GM12891 (cell line): ENCODE measurements around the gene MEGF6.

ENCODE experiments used
- DNase-seq: peaks from one replicate; pipeline ENCODE4 v3.0.0; 2011; ENCODE audit warnings: low spot score; ENCODE audit not compliant: insufficient read length
- FAIRE-seq: peaks from 2 replicates; lab custom pipeline; 2011; peaks lifted over from hg19 to GRCh38; lab: Jason Lieb, UNC
- PAX5 ChIP-seq: IDR thresholded peaks from 2 replicates; pipeline ENCODE4 v1.6.1; 2011; ENCODE audit warnings: low read length, moderate library complexity, mild to moderate bottlenecking; ENCODE audit not compliant: insufficient read depth, severe bottlenecking
- POLR2A ChIP-seq: IDR thresholded peaks from 2 replicates; pipeline ENCODE4 v1.6.1; 2011; ENCODE audit warnings: low read depth, low read length, control low read depth
- POLR2AphosphoS5 ChIP-seq: IDR thresholded peaks from 2 replicates; pipeline ENCODE4 v1.6.1; 2011; ENCODE audit warnings: low read depth, low read length, control low read depth
- POU2F2 ChIP-seq: IDR thresholded peaks from 2 replicates; pipeline ENCODE4 v1.6.1; 2011; ENCODE audit warnings: low read depth, mild to moderate bottlenecking, control low read depth, low read length, moderate library complexity
- SPI1 ChIP-seq: IDR thresholded peaks from 2 replicates; pipeline ENCODE4 v1.6.1; 2011; ENCODE audit warnings: low read depth, low read length, control low read depth
- TAF1 ChIP-seq: IDR thresholded peaks from 2 replicates; pipeline ENCODE4 v1.6.1; 2011; ENCODE audit warnings: low read depth, low read length, control low read depth

MEGF6 gene

GRCh38 chr1:3598051-3598491 lies 13.2 kb downstream of the MEGF6 start:
- DNase-seq: no peak
- no peak for FAIRE-seq
- TF ChIP-seq POLR2AphosphoS5 (no peak), SPI1 (no peak), POU2F2 (no peak), TAF1 (no peak), PAX5 (no peak), POLR2A (no peak)

DNA sequence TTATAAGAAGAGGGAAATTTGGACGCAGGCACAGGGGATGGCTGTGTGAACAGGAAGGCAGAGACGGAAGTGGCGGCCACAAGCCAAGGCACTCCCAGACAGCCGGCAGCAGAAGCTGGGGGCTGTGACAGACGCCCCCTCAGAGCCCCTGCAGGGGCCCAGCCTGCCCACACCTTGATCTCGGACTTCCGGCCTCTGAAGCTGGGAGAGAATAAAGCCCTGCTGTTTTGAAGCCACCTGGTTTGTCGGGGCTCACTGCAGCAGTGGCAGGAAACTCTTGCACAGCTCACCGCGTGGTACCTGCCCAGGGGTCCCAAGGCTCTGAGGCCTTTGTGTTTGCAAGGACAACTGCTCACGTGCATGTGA lies 13.7 kb downstream of the MEGF6 start:
- DNase-seq (no peak), FAIRE-seq (no peak)
- TF ChIP-seq PAX5 (no peak), POLR2AphosphoS5 (no peak), TAF1 (no peak), SPI1 (no peak), POU2F2 (no peak), POLR2A (no peak)

DNA sequence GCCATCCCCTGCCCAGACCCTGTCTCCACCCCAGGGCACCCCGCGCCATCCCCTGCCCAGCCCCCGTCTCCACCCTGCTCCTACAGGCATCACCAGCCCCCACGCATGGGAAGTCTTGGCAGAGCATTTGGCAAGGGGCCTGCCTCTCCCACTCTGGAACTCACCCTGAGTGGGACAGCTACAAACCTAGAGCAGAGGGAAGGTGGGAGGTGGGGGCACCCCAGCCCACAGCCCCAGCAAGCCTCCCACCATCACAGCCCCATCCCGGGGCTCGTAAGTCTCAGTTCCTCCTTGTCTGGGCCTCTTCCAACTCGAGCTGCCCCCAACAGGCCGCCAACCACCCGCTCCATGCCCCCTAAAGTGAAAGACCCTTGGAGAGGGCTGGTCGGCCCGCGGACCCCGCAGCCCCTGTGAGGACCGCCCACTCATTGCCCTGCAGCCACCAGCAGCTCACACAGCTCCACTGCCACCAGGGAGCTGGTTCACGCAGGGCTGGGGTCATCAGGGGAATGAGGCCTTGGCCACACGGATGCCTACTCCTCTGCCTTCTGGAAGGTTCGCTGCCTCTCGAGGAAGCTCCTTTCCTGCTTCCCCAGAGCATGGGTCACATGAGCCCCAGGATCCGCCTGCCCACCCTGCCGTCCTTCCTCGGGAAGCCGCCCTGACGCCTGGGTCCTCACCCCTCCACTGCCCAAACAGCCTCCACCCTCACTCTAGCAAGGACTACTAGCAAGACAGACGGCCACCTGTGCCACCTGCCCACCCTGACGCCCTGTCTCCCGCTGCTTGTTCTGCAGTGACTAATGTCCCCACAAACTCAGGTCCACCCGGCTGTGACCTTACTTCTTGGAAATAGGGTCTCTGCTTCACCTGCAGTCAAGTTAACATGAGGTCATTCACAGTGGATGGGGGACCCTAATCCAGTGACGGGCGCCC lies 14.4 kb downstream of the MEGF6 start:
- FAIRE-seq (no peak), DNase-seq (no peak)
- TF ChIP-seq POLR2A: no peak
- no peak for TF ChIP-seq POLR2AphosphoS5
- TF ChIP-seq SPI1: no peak
- no peak for TF ChIP-seq POU2F2
- TF ChIP-seq TAF1: no peak
- no peak for TF ChIP-seq PAX5

GRCh38 chr1:3595949-3596348 lies 15.4 kb downstream of the MEGF6 start:
- TF ChIP-seq POLR2AphosphoS5 (no peak), PAX5 (no peak), POLR2A (no peak), SPI1 (no peak), TAF1 (no peak), POU2F2 (no peak)
- FAIRE-seq (no peak), DNase-seq (no peak)

DNA sequence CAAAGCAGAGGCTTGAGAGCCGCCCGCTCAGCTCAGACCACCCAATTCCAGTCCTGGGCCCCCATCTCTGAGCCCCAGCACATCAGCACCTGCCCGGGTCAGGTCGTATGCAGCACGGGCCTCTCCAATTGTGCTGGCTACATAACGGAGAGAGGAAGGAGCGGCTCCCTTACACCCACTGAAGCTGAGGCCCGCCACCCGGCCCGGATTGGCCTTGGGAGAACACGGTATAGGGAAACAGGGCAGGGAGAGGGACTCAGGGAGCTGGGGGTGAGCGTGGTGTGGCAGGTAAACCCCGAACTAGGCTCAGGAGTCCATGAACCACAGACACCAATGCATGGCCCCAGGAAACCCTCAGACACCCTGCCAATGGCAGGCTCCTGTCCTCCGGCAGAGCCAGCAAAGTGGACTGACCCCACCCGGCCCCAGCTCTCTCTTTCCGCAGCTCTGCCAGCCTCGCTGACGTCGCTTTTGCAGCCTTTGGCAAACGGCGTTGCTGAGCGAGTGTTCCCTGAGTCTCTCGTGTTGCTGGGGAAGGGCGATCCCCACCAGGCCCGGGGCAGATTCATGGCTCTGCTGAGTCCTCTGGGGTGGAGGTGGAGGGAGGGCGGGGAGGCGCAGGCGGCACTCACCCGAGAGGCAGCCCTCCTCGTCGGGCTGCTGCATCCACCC lies 16.5 kb downstream of the MEGF6 start:
- FAIRE-seq (no peak), DNase-seq (no peak)
- TF ChIP-seq POLR2AphosphoS5: no peak
- no peak for TF ChIP-seq TAF1
- TF ChIP-seq POU2F2: no peak
- TF ChIP-seq SPI1: no peak
- no peak for TF ChIP-seq PAX5
- no peak for TF ChIP-seq POLR2A

GRCh38 chr1:3593745-3594144 lies 17.6 kb downstream of the MEGF6 start:
- TF ChIP-seq POLR2AphosphoS5 (no peak), PAX5 (no peak), POU2F2 (no peak), SPI1 (no peak), POLR2A (no peak), TAF1 (no peak)
- FAIRE-seq (no peak), DNase-seq (no peak)

DNA sequence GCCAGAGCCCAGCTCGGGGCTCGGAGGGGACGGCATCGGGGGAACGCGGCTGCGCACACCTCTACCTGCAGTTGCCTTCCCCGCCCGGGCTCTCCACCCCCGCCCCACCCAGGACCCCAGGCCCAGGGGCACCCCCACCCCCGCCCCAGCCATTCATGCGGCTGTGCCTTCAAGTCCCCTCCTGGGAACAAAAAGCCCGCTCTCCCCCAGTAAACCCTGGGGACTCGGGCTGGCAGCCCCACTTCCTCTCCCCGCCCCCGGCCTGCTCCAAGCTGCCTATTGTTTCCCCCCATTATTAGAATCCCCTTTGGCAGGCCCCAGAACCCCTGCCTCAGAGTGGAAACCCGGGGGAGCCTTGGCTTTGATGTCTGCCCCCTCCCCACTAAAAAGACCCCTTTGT lies 18.0 kb downstream of the MEGF6 start:
- DNase-seq (no peak), FAIRE-seq (no peak)
- TF ChIP-seq SPI1 (no peak), TAF1 (no peak)

- FAIRE-seq (no peak), DNase-seq (no peak)
- TF ChIP-seq POLR2AphosphoS5 (no peak), PAX5 (no peak), TAF1 (no peak), POLR2A (no peak), POU2F2 (no peak), SPI1 (no peak)
These were observed 20.1 kb downstream of the MEGF6 start for GRCh38 chr1:3590951-3591865.

- TF ChIP-seq POLR2A (no peak), POU2F2 (no peak), POLR2AphosphoS5 (no peak), SPI1 (no peak), TAF1 (no peak), PAX5 (no peak)
- FAIRE-seq: no peak
- DNase-seq: no peak
These were observed 21.1 kb downstream of the MEGF6 start for GRCh38 chr1:3590139-3590763.
